22Rv1 (cell line): ENCODE data around the gene PRRG1.

Experiments used
- CTCF ChIP-seq: fragments of 450-650 bp; IDR thresholded peaks from 2 replicates; pipeline ENCODE4 v1.5.1; 2017; ENCODE audit warnings: mild to moderate bottlenecking
- ZFX ChIP-seq: fragments of 450-650 bp; IDR thresholded peaks from 2 replicates; pipeline ENCODE4 v1.6.1; 2017; ENCODE audit warnings: antibody characterized with exemption, borderline replicate concordance

- no peak for TF ChIP-seq CTCF
- TF ChIP-seq ZFX = no peak
Measured at GRCh38 chrX:37488323-37488722, 139.2 kb downstream of the PRRG1 start.
